B cell (primary cell): ENCODE data around the gene RRP1.

Experiments used
- EZH2 ChIP-seq: IDR thresholded peaks from 2 replicates; pipeline ENCODE4 v1.6.1; 2012; ENCODE audit warnings: borderline replicate concordance, low read depth, mild to moderate bottlenecking, moderate library complexity, low read length; ENCODE audit not compliant: insufficient read depth, poor library complexity, severe bottlenecking
- TF ChIP-seq, protein P1 (sequence below): fragments of 200-600 bp; IDR thresholded peaks from one replicate; pipeline ENCODE4 v1.8.0; 2022; ENCODE audit warnings: antibody characterized with exemption, mild to moderate bottlenecking

DNA sequence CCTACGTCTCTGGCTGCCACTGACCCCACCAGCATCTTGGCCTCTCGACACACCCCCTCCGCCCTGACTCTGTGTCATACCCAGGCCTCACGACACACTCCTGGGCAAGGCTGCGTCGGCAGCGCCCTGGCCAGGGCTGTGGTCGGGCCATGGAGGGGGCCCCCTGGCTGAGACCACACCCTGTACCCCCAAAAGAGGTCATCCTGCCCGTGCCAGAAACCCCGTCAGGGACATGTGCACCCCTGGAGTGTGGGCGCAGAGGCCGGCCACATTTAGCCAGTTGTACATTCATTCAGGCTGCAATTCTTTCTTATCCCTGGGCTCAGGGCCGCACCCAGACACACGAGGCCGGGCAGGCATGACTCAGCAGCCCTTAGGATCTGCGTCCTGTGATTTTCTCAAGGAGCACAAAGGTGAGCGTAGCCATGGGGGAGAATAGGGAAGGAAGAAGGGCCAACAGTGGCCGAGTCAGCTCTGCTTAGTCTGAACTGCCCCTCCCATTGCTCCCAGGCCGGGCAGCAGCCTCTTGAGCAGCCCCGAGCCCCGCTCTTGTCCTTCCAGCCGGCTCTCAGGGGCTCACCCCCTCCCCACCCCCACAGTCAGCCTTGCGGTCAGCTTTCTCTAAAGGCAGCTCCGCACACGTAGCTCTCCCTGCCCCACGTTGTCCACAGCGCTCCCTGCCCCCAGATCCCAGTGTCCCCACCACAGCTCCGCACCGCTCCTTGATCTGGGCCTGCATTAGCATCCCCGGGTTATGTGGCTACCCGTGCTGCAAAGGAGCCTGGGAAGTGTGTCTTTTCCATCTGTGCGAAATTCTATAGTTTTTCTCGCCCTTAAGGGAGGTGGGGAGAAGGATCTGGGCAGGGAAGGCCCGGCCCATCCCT is 21.2 kb upstream of the RRP1 start:
- TF ChIP-seq, protein P1, sequence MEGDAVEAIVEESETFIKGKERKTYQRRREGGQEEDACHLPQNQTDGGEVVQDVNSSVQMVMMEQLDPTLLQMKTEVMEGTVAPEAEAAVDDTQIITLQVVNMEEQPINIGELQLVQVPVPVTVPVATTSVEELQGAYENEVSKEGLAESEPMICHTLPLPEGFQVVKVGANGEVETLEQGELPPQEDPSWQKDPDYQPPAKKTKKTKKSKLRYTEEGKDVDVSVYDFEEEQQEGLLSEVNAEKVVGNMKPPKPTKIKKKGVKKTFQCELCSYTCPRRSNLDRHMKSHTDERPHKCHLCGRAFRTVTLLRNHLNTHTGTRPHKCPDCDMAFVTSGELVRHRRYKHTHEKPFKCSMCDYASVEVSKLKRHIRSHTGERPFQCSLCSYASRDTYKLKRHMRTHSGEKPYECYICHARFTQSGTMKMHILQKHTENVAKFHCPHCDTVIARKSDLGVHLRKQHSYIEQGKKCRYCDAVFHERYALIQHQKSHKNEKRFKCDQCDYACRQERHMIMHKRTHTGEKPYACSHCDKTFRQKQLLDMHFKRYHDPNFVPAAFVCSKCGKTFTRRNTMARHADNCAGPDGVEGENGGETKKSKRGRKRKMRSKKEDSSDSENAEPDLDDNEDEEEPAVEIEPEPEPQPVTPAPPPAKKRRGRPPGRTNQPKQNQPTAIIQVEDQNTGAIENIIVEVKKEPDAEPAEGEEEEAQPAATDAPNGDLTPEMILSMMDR, result no peak
- no peak for TF ChIP-seq EZH2
